HEK293 (cell line): ENCODE data around the gene GTSF1L.

Experiments
- CTCF ChIA-PET: fragments of 350-600 bp; formaldehyde crosslinking; extraction: SDS; loops from one replicate; lab custom pipeline; 2021; ENCODE audit warnings: antibody characterized with exemption; lab: Yijun Ruan, JAX
- POLR2A ChIA-PET: fragments of 300-600 bp; formaldehyde crosslinking; extraction: SDS; loops from one replicate; lab custom pipeline; 2020; ENCODE audit warnings: antibody characterized with exemption, inconsistent platforms; lab: Yijun Ruan, JAX
- H3K27ac ChIP-seq: fragments of 200-500 bp; sonication (Bioruptor generic); 2 replicates; pipeline ENCODE4 v1.5.1; 2014; ENCODE audit warnings: low read depth, low read length, control low read depth, inconsistent platforms; ENCODE audit errors: extremely low read depth
- H3K36me3 ChIP-seq, 2 experiments: fragments of 200-500 bp in 1 of 2; sonication (Bioruptor generic) in 1 of 2; 1 replicate in 1 of 2; 2 replicates in 1 of 2; pipeline ENCODE4 v1.5.1; 2014 to 2017; ENCODE audit warnings: inconsistent platforms in 2 of 2, low read length in 2 of 2; ENCODE audit not compliant: control insufficient read depth in 2 of 2, insufficient read depth in 1 of 2
- H3K4me1 ChIP-seq: fragments of 200-500 bp; sonication (Bioruptor generic); 2 replicates; pipeline ENCODE4 v1.5.1; 2014; ENCODE audit warnings: mild to moderate bottlenecking, low read length, inconsistent platforms; ENCODE audit not compliant: control insufficient read depth, insufficient read depth
- H3K4me3 ChIP-seq: 2 replicates; pipeline ENCODE4 v1.5.1; 2011; ENCODE audit warnings: low read depth, mild to moderate bottlenecking, control low read depth, low read length, moderate library complexity
- H3K9me3 ChIP-seq: fragments of 200-500 bp; sonication (Bioruptor generic); 2 replicates; pipeline ENCODE4 v1.5.1; 2014; ENCODE audit warnings: low read depth, low read length, inconsistent platforms; ENCODE audit not compliant: control insufficient read depth, insufficient read depth
- KLF9 ChIP-seq: fragments of 450-650 bp; formaldehyde crosslinking; IDR thresholded peaks from 2 replicates; pipeline ENCODE4 v1.5.1; 2016; ENCODE audit warnings: missing biosample characterization, missing genetic modification characterization, low read depth
- PBX3 ChIP-seq: sonication (generic); formaldehyde crosslinking; IDR thresholded peaks from 2 replicates; pipeline ENCODE4 v1.8.1; 2022; ENCODE audit warnings: mild to moderate bottlenecking, moderate library complexity, missing genetic modification reagents
- RBAK ChIP-seq: fragments of 450-650 bp; formaldehyde crosslinking; IDR thresholded peaks from 2 replicates; pipeline ENCODE4 v1.5.1; 2016; ENCODE audit warnings: missing biosample characterization, missing genetic modification characterization
- SP7 ChIP-seq: fragments of 450-650 bp; formaldehyde crosslinking; IDR thresholded peaks from 2 replicates; pipeline ENCODE4 v1.5.1; 2016; ENCODE audit warnings: missing biosample characterization, missing genetic modification characterization
- YY1 ChIP-seq: fragments of 450-650 bp; formaldehyde crosslinking; IDR thresholded peaks from 2 replicates; pipeline ENCODE4 v1.5.1; 2018; ENCODE audit warnings: missing biosample characterization, missing genetic modification characterization
- ZBTB20 ChIP-seq: fragments of 450-650 bp; formaldehyde crosslinking; IDR thresholded peaks from 2 replicates; pipeline ENCODE4 v1.5.1; 2016; ENCODE audit warnings: missing biosample characterization, missing genetic modification characterization
- ZNF16 ChIP-seq: fragments of 450-650 bp; formaldehyde crosslinking; IDR thresholded peaks from 2 replicates; pipeline ENCODE4 v1.5.1; 2016; ENCODE audit warnings: low read depth, missing biosample characterization, missing genetic modification characterization
- ZNF292 ChIP-seq: fragments of 450-650 bp; formaldehyde crosslinking; IDR thresholded peaks from 2 replicates; pipeline ENCODE4 v1.5.1; 2016; ENCODE audit warnings: low read depth, missing biosample characterization, missing genetic modification characterization, borderline replicate concordance
- ZNF335 ChIP-seq: fragments of 450-650 bp; formaldehyde crosslinking; conservative IDR thresholded peaks from 2 replicates; pipeline ENCODE4 v1.5.1; 2016; ENCODE audit warnings: missing biosample characterization, missing genetic modification characterization
- ZNF354C ChIP-seq: fragments of 450-650 bp; formaldehyde crosslinking; IDR thresholded peaks from 2 replicates; pipeline ENCODE4 v1.5.1; 2016; ENCODE audit warnings: missing biosample characterization, missing genetic modification characterization, low read depth, borderline replicate concordance
- ZNF433 ChIP-seq: fragments of 450-650 bp; formaldehyde crosslinking; IDR thresholded peaks from 2 replicates; pipeline ENCODE4 v1.5.1; 2016; ENCODE audit warnings: missing biosample characterization, missing genetic modification characterization, low read depth
- ZNF624 ChIP-seq: fragments of 450-650 bp; formaldehyde crosslinking; IDR thresholded peaks from 2 replicates; pipeline ENCODE4 v1.5.1; 2017; ENCODE audit warnings: missing biosample characterization, missing genetic modification characterization
- ZNF629 ChIP-seq: fragments of 450-650 bp; formaldehyde crosslinking; IDR thresholded peaks from 2 replicates; pipeline ENCODE4 v1.5.1; 2017; ENCODE audit warnings: missing biosample characterization, missing genetic modification characterization
- ZNF704 ChIP-seq: fragments of 450-650 bp; formaldehyde crosslinking; IDR thresholded peaks from 2 replicates; pipeline ENCODE4 v1.5.1; 2016; ENCODE audit warnings: missing biosample characterization, missing genetic modification characterization
- ZNF768 ChIP-seq: fragments of 450-650 bp; formaldehyde crosslinking; IDR thresholded peaks from 2 replicates; pipeline ENCODE4 v1.5.1; 2018; ENCODE audit warnings: missing biosample characterization, mild to moderate bottlenecking, missing genetic modification characterization
- TF ChIP-seq, protein P1 (sequence below): fragments of 450-650 bp; formaldehyde crosslinking; IDR thresholded peaks from 2 replicates; pipeline ENCODE4 v1.5.1; 2016; ENCODE audit warnings: missing biosample characterization, missing genetic modification characterization
- TF ChIP-seq, protein P2 (sequence below): fragments of 450-650 bp; formaldehyde crosslinking; IDR thresholded peaks from 2 replicates; pipeline ENCODE4 v1.5.1; 2016; ENCODE audit warnings: missing biosample characterization, missing genetic modification characterization
- TF ChIP-seq, protein P3 (sequence below): fragments of 450-650 bp; formaldehyde crosslinking; optimal IDR thresholded peaks from 2 replicates; pipeline ENCODE3; 2016; ENCODE audit warnings: missing biosample characterization, mild to moderate bottlenecking, missing genetic modification characterization
- TF ChIP-seq, protein P4 (sequence below): fragments of 450-650 bp; formaldehyde crosslinking; IDR thresholded peaks from 2 replicates; pipeline ENCODE4 v1.5.1; 2016; ENCODE audit warnings: missing biosample characterization, missing genetic modification characterization
- TF ChIP-seq, protein P5 (sequence below): fragments of 450-650 bp; formaldehyde crosslinking; IDR thresholded peaks from 2 replicates; pipeline ENCODE4 v1.5.1; 2016; ENCODE audit warnings: missing biosample characterization, missing genetic modification characterization

Gene GTSF1L

GRCh38 chr20:43737925-43738324 lies 11.1 kb upstream of the GTSF1L start:
- no peaks in the 10 kb centered on the region for H3K9me3 ChIP-seq
- ChIA-PET CTCF (interaction anchor here (0.5 to 1.8 kb wide), 5 partner anchors 12 to 1050 kb away, joined by 3 to 10 read pairs (median 3); no protein-coding TSS in a partner anchor), POLR2A (interaction anchor here (0.8 kb wide), 1 partner anchor 399 kb away, joined by 8 read pairs; no protein-coding TSS in a partner anchor)
- H3K4me1 ChIP-seq = no peaks in the 10 kb centered on the region
- H3K36me3 ChIP-seq = no peaks in the 10 kb centered on the region
- H3K27ac ChIP-seq = no peak overlapping the region
- H3K4me3 ChIP-seq = no peak overlapping the region
- TF ChIP-seq ZNF624 (tag by site-specific recombination) = no peak
- TF ChIP-seq ZNF768 = no peak
- no peak for TF ChIP-seq KLF9 (tag by site-specific recombination)
- TF ChIP-seq ZNF16 (tag by site-specific recombination) = no peak
- no peak for TF ChIP-seq ZNF292 (tag by site-specific recombination)
- no peak for TF ChIP-seq ZNF335
- no peak for TF ChIP-seq ZNF433
- TF ChIP-seq YY1 (tag by site-specific recombination) = no peak
- no peak for TF ChIP-seq ZNF704 (tag by site-specific recombination)
- TF ChIP-seq, protein P1, sequence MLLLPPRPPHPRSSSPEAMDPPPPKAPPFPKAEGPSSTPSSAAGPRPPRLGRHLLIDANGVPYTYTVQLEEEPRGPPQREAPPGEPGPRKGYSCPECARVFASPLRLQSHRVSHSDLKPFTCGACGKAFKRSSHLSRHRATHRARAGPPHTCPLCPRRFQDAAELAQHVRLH (tag by site-specific recombination) = no peak
- TF ChIP-seq, protein P2, sequence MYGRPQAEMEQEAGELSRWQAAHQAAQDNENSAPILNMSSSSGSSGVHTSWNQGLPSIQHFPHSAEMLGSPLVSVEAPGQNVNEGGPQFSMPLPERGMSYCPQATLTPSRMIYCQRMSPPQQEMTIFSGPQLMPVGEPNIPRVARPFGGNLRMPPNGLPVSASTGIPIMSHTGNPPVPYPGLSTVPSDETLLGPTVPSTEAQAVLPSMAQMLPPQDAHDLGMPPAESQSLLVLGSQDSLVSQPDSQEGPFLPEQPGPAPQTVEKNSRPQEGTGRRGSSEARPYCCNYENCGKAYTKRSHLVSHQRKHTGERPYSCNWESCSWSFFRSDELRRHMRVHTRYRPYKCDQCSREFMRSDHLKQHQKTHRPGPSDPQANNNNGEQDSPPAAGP (tag by site-specific recombination) = no peak
- TF ChIP-seq ZNF629 = no peak
- TF ChIP-seq, protein P3, sequence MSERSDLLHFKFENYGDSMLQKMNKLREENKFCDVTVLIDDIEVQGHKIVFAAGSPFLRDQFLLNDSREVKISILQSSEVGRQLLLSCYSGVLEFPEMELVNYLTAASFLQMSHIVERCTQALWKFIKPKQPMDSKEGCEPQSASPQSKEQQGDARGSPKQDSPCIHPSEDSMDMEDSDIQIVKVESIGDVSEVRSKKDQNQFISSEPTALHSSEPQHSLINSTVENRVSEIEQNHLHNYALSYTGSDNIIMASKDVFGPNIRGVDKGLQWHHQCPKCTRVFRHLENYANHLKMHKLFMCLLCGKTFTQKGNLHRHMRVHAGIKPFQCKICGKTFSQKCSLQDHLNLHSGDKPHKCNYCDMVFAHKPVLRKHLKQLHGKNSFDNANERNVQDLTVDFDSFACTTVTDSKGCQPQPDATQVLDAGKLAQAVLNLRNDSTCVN (tag by site-specific recombination) = no peak
- TF ChIP-seq RBAK = no peak
- TF ChIP-seq PBX3 (CRISPR knock-in tag) = no peak
- TF ChIP-seq, protein P4, sequence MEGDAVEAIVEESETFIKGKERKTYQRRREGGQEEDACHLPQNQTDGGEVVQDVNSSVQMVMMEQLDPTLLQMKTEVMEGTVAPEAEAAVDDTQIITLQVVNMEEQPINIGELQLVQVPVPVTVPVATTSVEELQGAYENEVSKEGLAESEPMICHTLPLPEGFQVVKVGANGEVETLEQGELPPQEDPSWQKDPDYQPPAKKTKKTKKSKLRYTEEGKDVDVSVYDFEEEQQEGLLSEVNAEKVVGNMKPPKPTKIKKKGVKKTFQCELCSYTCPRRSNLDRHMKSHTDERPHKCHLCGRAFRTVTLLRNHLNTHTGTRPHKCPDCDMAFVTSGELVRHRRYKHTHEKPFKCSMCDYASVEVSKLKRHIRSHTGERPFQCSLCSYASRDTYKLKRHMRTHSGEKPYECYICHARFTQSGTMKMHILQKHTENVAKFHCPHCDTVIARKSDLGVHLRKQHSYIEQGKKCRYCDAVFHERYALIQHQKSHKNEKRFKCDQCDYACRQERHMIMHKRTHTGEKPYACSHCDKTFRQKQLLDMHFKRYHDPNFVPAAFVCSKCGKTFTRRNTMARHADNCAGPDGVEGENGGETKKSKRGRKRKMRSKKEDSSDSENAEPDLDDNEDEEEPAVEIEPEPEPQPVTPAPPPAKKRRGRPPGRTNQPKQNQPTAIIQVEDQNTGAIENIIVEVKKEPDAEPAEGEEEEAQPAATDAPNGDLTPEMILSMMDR (tag by site-specific recombination) = no peak
- TF ChIP-seq ZNF354C = no peak
- TF ChIP-seq SP7 (tag by site-specific recombination) = no peak
- TF ChIP-seq, protein P5, sequence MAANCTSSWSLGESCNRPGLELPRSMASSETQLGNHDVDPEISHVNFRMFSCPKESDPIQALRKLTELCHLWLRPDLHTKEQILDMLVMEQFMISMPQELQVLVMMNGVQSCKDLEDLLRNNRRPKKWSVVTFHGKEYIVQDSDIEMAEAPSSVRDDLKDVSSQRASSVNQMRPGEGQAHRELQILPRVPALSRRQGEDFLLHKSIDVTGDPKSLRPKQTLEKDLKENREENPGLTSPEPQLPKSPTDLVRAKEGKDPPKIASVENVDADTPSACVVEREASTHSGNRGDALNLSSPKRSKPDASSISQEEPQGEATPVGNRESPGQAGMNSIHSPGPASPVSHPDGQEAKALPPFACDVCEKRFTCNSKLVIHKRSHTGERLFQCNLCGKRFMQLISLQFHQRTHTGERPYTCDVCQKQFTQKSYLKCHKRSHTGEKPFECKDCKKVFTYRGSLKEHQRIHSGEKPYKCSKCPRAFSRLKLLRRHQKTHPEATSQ (tag by site-specific recombination) = no peak
- no peak for TF ChIP-seq ZBTB20 (tag by site-specific recombination)
